H1 (cell line): ENCODE measurements around the gene NBAS. TPM values are rescaled to one million over a fixed set of nuclear protein-coding genes. Genes with fewer than 3 reads are reported as not detected.

Experiments used
- BACH1 ChIP-seq: IDR thresholded peaks from 2 replicates; pipeline ENCODE4 v1.6.1; 2012; ENCODE audit warnings: low read length, improper control_type of control experiment
- BCL11A ChIP-seq, 2 experiments: IDR thresholded peaks; one replicate each; pipeline ENCODE4 v1.6.1; 2011; ENCODE audit warnings: low read depth in 2 of 2, low read length in 2 of 2, mild to moderate bottlenecking in 2 of 2
- EP300 ChIP-seq, 2 experiments: IDR thresholded peaks; 1 replicate in 1 of 2; 2 replicates in 1 of 2; pipeline ENCODE4 v1.6.1; 2011 to 2012; ENCODE audit warnings: low read depth in 2 of 2, low read length in 2 of 2, mild to moderate bottlenecking in 2 of 2, borderline replicate concordance in 1 of 2, inconsistent platforms in 1 of 2, moderate library complexity in 1 of 2
- HDAC2 ChIP-seq, 2 experiments: fragments of 300-600 bp in 1 of 2; sonication (generic) in 1 of 2; IDR thresholded peaks; 2 replicates each; pipeline ENCODE4 v1.6.1; 2011 to 2012; ENCODE audit warnings: low read depth in 2 of 2, low read length in 2 of 2, mild to moderate bottlenecking in 2 of 2, moderate library complexity in 2 of 2, borderline replicate concordance in 1 of 2, inconsistent platforms in 1 of 2
- SIX5 ChIP-seq: IDR thresholded peaks from 2 replicates; pipeline ENCODE4 v1.6.1; 2011; ENCODE audit warnings: mild to moderate bottlenecking, low read depth, low read length
- polyA plus RNA-seq, 7 experiments: library from polyadenylated mRNA; depleted of rRNA in 3 of 7; stranded (reverse) in 5 of 7; unstranded in 2 of 7; fragments of >200 nt in 5 of 7; fragments of 200-250 nt in 2 of 7; gene quantifications; 1 replicate in 5 of 7; 2 replicates in 1 of 7; 4 replicates in 1 of 7; pipeline versions ENCODE4 v1.2.1 to v1.2.3, GENCODE V29; 2011 to 2013; ENCODE audit warnings: missing spikeins in 2 of 7, mixed read lengths in 2 of 7
- total RNA-seq: library from RNA; stranded (reverse); fragmentation: NEBNext Ultra II Directional; extraction: Animal tissue kit (Norgen Biotek cat#: 25700); gene quantifications from 2 replicates; pipeline ENCODE4 v1.2.1, GENCODE V29; 2021

The NBAS gene
- total and polyA plus RNA-seq, 2 of the 8 experiments (the other 6 are each of a cell fraction or from before 2014, with no cell fraction given), result 19.6 to 34.8 TPM

GRCh38 chr2:15603044-15603765, 42.1 kb upstream of the NBAS start (continued):
- TF ChIP-seq HDAC2 (IDR thresholded peaks at IDR 0.05; ENCODE audit: borderline replicate concordance in 1 of 2, low read depth in 2 of 2, low read length in 2 of 2) (no peak), SIX5 (no peak), BACH1 (no peak), BCL11A (IDR thresholded peaks at IDR 0.05; ENCODE audit: low read depth in 2 of 2, low read length in 2 of 2) (no peak), EP300 (IDR thresholded peaks at IDR 0.05; ENCODE audit: borderline replicate concordance in 1 of 2, low read depth in 2 of 2, low read length in 2 of 2) (no peak)
